ENCODE measurements around the gene MARF1.

DNA sequence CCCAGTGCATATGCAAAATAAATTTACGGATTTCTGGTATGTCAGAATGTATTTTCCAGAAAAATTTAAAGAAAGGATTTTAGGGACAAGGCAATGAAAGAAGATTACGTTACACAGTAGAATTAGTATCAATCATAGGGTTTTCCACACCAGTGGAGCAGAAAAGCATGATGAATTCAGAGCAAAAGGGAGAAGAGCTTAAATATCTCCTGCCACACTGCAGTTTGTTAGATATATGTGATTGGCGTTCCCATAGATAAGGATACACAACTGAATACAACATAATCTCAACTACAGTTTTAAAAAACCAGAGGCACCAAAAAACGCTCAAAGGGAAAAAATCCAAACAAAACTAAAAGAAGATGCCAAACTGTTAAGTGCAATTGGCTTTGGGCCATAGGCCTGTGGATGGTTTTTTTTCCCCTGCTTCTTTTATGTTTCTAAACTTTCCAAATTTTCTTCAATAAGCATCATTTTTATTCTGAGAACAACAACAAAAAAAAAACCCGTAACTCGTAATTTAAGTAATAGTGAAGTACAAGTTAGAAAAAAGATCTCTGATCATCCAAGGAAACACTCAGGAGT, 22.3 kb downstream of the MARF1 start:
- TF ChIP-seq POLR2A (IDR thresholded peaks at IDR 0.05) (no peak), EP300 (IDR thresholded peaks at IDR 0.05) (no peak), POLR2AphosphoS5 (IDR thresholded peaks at IDR 0.05) (no peak)
- TF ChIP-seq, protein P1, sequence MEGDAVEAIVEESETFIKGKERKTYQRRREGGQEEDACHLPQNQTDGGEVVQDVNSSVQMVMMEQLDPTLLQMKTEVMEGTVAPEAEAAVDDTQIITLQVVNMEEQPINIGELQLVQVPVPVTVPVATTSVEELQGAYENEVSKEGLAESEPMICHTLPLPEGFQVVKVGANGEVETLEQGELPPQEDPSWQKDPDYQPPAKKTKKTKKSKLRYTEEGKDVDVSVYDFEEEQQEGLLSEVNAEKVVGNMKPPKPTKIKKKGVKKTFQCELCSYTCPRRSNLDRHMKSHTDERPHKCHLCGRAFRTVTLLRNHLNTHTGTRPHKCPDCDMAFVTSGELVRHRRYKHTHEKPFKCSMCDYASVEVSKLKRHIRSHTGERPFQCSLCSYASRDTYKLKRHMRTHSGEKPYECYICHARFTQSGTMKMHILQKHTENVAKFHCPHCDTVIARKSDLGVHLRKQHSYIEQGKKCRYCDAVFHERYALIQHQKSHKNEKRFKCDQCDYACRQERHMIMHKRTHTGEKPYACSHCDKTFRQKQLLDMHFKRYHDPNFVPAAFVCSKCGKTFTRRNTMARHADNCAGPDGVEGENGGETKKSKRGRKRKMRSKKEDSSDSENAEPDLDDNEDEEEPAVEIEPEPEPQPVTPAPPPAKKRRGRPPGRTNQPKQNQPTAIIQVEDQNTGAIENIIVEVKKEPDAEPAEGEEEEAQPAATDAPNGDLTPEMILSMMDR (IDR thresholded peaks at IDR 0.05): no peak
